HG03095 (cell line): ENCODE data around the gene TRIOBP.
"Not testable (repeated sequence)": the region's sequence is repeated elsewhere in the genome, so short reads cannot be mapped to it uniquely, and the experiment has no call there.

Experiments used
- ATAC-seq: cut with Tn5 transposase; IDR thresholded peaks from one replicate; pipeline ENCODE4 v1.9.1; 2021; ENCODE audit warnings: moderate library complexity; ENCODE audit not compliant: unreplicated experiment

Gene TRIOBP

GRCh38 chr22:37775785-37776638, 79.2 kb downstream of the TRIOBP start:
- ATAC-seq = no peak

- ATAC-seq = no peak
Measured at GRCh38 chr22:37776639-37777005, 79.8 kb downstream of the TRIOBP start.

- ATAC-seq = no peak
Measured at GRCh38 chr22:37777122-37777687, 80.4 kb downstream of the TRIOBP start.

GRCh38 chr22:37778370-37779009, 81.6 kb downstream of the TRIOBP start:
- ATAC-seq = no peak

GRCh38 chr22:37781434-37782059, 84.7 kb downstream of the TRIOBP start:
- no peak for ATAC-seq

DNA sequence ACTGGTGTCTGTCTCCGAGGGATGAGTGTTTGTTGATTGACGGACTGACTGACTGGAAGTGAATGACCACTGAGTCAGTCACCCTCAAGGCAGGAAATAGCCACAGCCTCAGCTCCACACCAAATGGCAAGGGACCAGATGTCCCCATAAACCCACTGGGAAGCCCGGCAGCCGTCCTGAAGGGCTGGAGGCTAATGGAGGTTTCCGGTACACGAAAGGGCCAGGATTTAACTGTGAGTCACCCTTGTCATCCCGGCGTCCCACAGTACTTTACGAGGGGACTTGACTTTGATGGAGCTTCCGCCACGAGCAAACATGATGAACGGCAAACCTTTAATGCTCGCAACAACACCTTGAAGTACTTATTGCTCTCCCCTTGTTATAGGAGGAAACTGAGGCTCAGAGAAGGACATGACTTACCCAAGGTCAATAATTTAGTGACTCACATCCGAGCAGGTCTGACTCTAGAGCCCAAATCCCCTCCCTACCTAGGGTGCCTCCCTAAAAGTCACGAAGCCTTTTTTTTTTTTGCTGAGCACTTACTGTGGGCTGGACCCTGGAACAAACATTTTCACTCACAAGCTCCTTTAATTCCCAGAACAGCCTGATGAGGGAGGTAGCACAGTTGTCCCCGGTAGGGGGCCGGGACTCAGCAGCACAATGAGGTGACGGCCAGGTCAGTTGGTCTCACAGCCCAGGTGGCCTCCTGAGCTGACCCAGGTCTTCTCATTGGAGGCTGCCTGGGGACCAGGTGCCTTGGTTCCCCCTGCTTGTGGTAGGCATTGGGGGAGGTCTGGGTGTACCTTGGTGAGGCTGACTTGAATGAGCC, 85.7 kb downstream of the TRIOBP start:
- no peak for ATAC-seq

DNA sequence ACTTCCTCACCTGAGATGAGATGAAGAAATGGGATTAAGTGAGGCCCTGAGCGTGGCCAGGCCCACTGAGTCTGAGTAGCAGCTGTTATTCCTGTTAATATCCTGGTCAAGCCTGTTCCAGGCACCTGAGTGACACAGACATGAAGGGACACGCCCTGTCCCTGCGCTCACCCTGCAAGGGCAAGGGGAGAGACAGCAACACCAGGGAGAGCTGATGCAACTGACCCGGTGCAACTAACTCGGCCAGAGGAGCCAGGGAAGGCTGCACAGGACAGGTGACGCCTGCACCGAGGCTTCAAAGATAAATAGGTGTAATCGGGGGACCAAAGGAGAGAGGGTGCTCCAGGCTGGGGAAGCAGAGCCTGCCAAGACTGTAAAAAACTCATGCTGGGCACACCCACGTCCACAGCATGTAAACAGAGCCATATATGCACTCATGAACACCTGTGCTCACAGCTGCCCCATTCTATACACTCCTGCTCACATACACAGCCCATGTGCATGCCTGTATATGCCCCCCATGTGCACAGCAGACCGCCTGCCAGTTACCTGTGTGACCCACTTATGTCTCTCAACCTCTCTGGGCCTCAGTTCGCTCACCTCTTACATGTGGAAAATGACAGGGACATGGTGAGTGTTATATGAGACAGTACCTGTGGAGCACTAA, 88.1 kb downstream of the TRIOBP start:
- no peak for ATAC-seq

- no peak for ATAC-seq
Measured at GRCh38 chr22:37790234-37790633, 93.4 kb downstream of the TRIOBP start.

DNA sequence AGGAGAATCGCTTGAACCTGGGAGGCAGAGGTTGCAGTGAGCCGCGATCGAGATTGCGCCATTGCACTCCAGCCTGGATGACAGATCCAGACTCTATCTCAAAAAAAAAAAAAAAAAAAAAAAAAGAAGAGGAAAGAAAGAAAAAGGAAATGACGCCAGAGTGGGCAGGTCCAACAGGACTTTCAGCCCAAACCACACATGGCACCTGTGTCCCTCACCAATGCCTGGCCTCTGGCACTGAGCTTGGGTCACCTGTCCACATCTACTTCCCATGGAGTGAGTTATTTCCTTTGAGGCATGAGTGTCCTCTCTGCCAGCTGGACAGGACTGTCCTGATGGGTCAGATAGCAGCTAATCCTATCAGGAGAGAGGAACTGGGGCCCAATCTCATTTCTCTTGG, 95.6 kb downstream of the TRIOBP start:
- ATAC-seq = no peak

DNA sequence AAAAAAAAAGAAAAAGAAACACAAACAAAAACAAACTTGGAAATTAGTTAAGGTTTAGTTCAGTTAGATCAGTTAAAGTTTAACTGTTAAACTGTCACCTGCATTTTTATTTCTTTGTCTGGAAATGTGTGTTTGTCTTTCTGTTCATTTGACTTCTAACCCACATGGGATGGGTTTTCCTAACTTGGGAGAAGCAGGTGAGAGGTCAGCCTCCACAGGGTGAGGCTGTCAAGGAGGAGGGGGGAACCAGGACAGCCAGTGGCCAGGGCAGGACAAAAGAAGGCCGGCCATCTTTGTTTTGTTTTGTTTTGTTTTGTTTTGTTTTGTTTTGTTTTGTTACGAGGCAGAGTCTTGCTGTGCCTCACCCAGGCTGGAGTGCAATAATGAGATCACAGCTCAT, 97.5 kb downstream of the TRIOBP start:
- ATAC-seq = no peak

- ATAC-seq = no peak
Measured at GRCh38 chr22:37796079-37796478, 99.2 kb downstream of the TRIOBP start.

GRCh38 chr22:37797259-37797658, 100.4 kb downstream of the TRIOBP start:
- ATAC-seq = not testable (repeated sequence)

DNA sequence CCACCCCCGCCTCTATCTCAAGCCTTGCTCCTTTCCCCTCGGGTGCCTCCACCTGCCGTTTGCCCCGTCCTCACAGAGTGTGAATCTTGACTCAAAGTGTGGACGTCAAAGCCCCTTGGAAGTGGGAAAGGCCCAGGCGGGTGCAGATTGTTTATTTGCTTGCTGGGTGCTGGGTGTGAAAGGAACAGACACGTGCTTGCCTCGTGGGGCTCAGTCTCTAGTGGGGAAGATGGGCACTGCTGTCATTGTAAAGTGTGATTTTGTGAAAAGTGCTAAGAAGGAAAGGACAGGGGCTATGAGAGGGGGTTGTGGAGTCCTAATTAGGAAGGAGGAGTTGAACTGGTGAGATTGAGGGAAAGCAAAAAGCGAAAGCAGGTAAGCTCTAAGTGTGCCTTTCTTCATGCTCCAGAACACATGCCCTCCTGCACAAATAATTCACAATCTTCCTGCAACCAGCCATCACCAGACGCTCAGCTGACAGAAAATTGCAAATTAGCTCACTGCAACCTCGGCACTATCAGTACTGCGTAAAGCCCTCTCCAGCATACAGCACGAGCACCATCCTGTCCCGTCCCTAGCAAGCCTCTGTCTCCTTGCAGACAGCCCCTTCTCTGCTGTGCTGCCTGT, 101.1 kb downstream of the TRIOBP start:
- ATAC-seq = no peak

DNA sequence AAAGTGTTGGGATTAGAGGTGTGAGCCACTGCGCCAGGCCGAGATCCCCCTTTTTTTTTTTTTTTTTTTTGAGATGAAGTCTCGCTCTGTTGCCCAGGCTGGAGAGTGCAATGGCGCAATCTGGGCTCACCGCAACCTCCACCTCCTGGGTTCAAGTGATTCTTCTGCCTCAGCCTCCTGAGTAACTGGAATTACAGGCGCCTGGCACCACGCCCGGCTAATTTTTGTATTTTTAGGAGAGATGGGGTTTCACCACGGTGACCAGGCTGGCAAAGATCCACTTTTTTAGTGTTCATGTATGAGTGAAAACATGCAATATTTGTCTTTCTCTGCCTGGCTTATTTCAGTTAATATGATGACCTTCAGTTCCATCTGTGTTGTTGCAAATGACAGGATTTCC, 103.1 kb downstream of the TRIOBP start:
- not testable (repeated sequence) for ATAC-seq

DNA sequence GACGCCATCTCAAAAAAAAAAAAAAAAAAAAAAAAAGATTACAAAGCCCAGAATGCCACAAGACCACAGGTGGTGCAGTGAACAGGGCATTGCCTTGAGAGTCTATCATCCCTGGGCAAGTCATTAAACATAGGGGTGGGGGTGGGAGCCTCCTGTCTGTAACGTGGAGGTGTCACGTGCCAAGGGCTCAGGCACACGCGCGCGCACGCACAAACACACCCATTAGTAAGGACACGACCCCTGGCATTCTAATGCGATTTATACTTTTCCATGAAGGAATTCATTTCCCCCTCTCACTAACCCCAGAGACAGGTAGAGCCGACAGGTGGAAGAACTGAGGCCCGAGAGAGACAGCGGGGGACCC, 105.1 kb downstream of the TRIOBP start:
- ATAC-seq = no peak

DNA sequence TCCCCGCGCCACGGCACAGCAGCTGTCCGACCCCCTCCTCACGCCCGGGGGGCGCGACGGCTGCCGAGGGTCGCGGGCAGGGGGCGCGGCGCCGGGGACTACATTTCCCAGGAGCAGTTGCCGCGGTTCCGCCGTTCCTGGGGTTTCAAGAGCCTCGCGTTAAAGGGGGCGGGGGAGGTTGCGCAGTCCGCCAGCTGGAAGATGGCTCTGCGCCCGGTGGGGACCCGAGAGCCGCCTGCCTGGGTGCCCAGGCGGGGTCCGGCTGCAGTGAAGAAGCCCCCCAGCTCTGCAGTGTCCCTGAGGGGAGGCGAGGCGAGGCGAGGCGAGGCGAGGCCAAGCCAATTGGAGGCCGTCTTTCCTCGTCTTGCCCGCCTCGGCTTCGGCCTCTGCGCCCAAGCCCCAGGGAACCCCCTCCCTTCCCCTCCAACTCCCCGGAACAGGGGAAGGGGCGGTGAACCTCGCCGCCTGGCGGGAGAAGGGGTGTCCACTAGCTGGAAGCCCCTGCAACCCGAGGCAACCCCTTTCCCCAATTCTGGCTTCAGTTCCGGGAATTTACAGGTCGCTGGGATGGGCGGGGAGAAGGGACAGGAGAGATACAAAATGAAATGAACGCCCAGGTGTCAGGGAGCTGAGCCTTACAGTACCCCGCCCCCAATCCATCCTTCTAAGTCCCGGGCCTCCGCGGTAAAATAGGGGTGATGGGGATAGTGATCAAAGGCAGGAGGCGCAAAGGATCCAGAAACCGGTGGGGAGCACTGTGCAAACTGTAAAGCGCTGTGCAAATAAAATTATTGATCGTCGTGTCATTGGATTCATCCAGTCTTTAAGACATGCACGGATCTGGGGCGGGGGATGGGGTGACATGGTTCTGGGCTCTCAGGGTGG, 105.7 kb downstream of the TRIOBP start:
- no peak for ATAC-seq

DNA sequence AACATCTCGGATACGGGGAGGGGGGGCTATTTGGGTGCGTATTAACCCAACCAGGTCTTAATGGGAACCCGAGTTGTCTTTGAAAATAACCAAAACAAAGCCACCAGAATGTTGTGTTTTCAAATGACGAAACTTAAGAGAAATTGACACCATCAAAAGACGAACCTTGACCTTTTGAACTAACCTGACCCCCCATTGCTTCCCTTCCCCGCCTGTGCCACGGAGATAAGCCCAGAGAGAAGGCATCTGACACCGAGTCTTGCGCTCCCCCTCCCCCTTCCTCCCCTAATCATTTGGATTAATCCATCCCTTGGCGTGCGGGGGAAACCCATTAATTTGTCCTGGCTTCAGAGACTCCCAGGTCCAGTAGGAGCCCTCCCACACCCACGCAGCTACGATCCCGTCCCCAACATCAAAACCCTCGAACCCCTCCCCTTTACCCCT, 106.4 kb downstream of the TRIOBP start:
- no peak for ATAC-seq

DNA sequence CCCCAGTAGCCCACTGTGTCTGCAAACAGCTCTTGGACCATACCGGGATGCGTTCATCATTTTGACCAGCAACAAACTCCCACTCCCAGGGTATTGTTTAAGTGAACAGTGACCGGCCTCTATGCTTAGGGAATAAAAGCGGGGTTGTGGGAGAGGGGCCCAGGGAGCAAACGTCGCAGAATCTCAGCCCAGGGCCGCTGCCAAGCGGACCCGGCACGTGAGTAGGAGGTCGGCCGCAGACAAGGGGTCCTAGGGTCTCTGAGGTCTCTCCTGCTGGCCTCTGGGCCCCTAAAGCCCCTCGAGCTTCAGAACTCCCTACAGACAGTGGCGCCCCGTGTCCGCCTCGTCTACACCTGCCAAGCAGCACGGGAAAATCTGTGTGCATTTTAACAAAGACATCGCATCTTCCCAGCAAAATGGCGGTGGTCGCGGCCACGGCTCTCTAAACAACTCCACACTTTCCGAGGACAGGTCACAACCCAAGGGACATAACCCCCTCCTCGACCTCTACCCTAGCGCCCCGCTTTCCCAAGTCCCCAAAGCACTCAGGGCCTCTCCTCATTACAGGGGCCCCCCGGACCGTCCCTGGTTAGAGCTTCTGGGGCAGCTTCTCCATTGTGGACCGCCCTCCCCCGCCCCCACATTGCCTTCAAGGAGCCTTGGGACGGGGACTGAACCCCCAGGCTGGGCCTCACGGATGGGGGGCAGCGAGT, 106.9 kb downstream of the TRIOBP start:
- no peak for ATAC-seq
